Breast epithelium (tissue), 3 donors: ENCODE data around the gene TXNL4B.

Experiments
- CTCF ChIP-seq, 3 donors: fragments of 450-650 bp; IDR thresholded peaks; one replicate each; pipeline ENCODE4 v1.5.1; 2016 to 2017; ENCODE audit warnings: antibody characterized with exemption in 3 of 3, mild to moderate bottlenecking in 3 of 3, moderate library complexity in 3 of 3
- POLR2A ChIP-seq: fragments of 450-650 bp; IDR thresholded peaks from one replicate; pipeline ENCODE4 v1.6.1; 2016; ENCODE audit warnings: antibody characterized with exemption, mild to moderate bottlenecking, moderate library complexity
- POLR2AphosphoS5 ChIP-seq, 3 donors: sonication (generic); formaldehyde crosslinking; IDR thresholded peaks; one replicate each; pipeline ENCODE4 v1.6.1; 2017; ENCODE audit warnings: antibody characterized with exemption in 3 of 3

GRCh38 chr16:72109966-72110530 is 16.6 kb upstream of the TXNL4B start:
- TF ChIP-seq CTCF (IDR thresholded peaks at IDR 0.05) (no peak), POLR2AphosphoS5 (IDR thresholded peaks at IDR 0.05) (no peak), POLR2A (no peak)
